ENCODE measurements around the gene HHIPL2. TPM values are rescaled to one million over a fixed set of nuclear protein-coding genes. Genes with fewer than 3 reads are reported as not detected.

HHIPL2 gene
- total RNA-seq, 2 experiments from 2014 or later = 0.18 to 0.50 TPM

- CTCF ChIA-PET = interaction anchor here (0.8 to 1.6 kb wide), 2 partner anchors 9 to 73 kb away, joined by 3 to 5 read pairs; no protein-coding TSS in a partner anchor
- POLR2A ChIA-PET = no interaction called here
- Mint-ChIP-seq H3K36me3 (ENCODE audit: low read depth) (peaks cover 20% of the 10 kb centered on the region), H3K9me3 (ENCODE audit: insufficient read depth) (no peaks in the 10 kb centered on the region), H3K27me3 (ENCODE audit: low read depth) (no peaks in the 10 kb centered on the region), H3K27ac (no peak overlapping the region), H3K4me1 (ENCODE audit: low read depth) (no peaks in the 10 kb centered on the region), H3K4me3 (no peak overlapping the region)
- DNase-seq (no peak), ATAC-seq (no peak)
Observed at GRCh38 chr1:222561656-222562055, 13.8 kb upstream of the HHIPL2 start.

GRCh38 chr1:222557574-222557973 is 9.7 kb upstream of the HHIPL2 start:
- no peak overlapping the region for H3K27ac Mint-ChIP-seq
- H3K9me3 Mint-ChIP-seq (ENCODE audit: insufficient read depth) = no peaks in the 10 kb centered on the region
- H3K27me3 Mint-ChIP-seq (ENCODE audit: low read depth) = no peaks in the 10 kb centered on the region
- DNase-seq (no peak), ATAC-seq (no peak)
- peaks cover 18% of the 10 kb centered on the region for H3K36me3 Mint-ChIP-seq (ENCODE audit: low read depth)
- POLR2A ChIA-PET = no interaction called here
- CTCF ChIA-PET = no interaction called here
- H3K4me1 Mint-ChIP-seq (ENCODE audit: low read depth) = no peaks in the 10 kb centered on the region
- H3K4me3 Mint-ChIP-seq = no peak overlapping the region

GRCh38 chr1:222557148-222557547 is 9.2 kb upstream of the HHIPL2 start:
- CTCF ChIA-PET = no interaction called here
- POLR2A ChIA-PET = no interaction called here
- no peak for DNase-seq
- H3K9me3 Mint-ChIP-seq (ENCODE audit: insufficient read depth) = no peaks in the 10 kb centered on the region
- peaks cover 18% of the 10 kb centered on the region for H3K36me3 Mint-ChIP-seq (ENCODE audit: low read depth)
- H3K27me3 Mint-ChIP-seq (ENCODE audit: low read depth) = no peaks in the 10 kb centered on the region
- no peak overlapping the region for H3K27ac Mint-ChIP-seq
- H3K4me1 Mint-ChIP-seq (ENCODE audit: low read depth) = no peaks in the 10 kb centered on the region
- ATAC-seq = no peak
- H3K4me3 Mint-ChIP-seq = no peak overlapping the region

- Mint-ChIP-seq H3K9me3 (ENCODE audit: insufficient read depth) (no peaks in the 10 kb centered on the region), H3K36me3 (ENCODE audit: low read depth) (peaks cover 14% of the 10 kb centered on the region), H3K27ac (no peak overlapping the region), H3K4me1 (ENCODE audit: low read depth) (no peaks in the 10 kb centered on the region), H3K4me3 (no peak overlapping the region), H3K27me3 (ENCODE audit: low read depth) (no peaks in the 10 kb centered on the region)
- POLR2A ChIA-PET = no interaction called here
- CTCF ChIA-PET = no interaction called here
- DNase-seq = no peak
- no peak for ATAC-seq
Observed at GRCh38 chr1:222555992-222556615, 8.2 kb upstream of the HHIPL2 start.

- Mint-ChIP-seq H3K4me1 (ENCODE audit: low read depth) (no peaks in the 10 kb centered on the region), H3K4me3 (no peak overlapping the region), H3K27ac (no peak overlapping the region), H3K36me3 (ENCODE audit: low read depth) (peaks cover 9% of the 10 kb centered on the region), H3K9me3 (ENCODE audit: insufficient read depth) (no peaks in the 10 kb centered on the region), H3K27me3 (ENCODE audit: low read depth) (no peaks in the 10 kb centered on the region)
- ChIA-PET POLR2A (no interaction called here), CTCF (no interaction called here)
- DNase-seq = no peak
- ATAC-seq = no peak
Observed at GRCh38 chr1:222554177-222554576, 6.3 kb upstream of the HHIPL2 start.

DNA sequence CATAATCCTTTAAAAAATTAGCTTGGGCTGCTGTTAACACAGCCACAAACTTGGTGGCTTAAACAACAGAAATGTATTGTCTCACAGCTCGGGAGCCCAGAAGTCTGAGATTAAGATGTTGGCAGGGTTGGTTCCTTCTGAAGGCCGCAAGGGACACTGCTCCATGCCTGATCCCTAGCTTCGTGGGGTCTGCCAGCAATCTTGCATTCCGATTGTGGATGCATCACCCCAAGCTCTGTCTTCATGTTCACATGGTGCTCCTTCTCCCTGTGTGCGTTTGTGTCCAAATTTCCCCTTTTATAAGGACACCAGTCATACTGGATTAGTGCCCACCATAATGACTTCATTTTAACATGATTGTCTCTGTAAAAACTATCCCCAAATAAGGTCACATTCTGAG is 5.0 kb upstream of the HHIPL2 start:
- no peak overlapping the region for H3K4me3 Mint-ChIP-seq
- no peaks in the 10 kb centered on the region for H3K4me1 Mint-ChIP-seq (ENCODE audit: low read depth)
- ChIA-PET CTCF (interaction anchor here (1.3 kb wide), 1 partner anchor 9 kb away, joined by 3 read pairs; no protein-coding TSS in a partner anchor), POLR2A (no interaction called here)
- H3K27me3 Mint-ChIP-seq (ENCODE audit: low read depth) = no peaks in the 10 kb centered on the region
- H3K36me3 Mint-ChIP-seq (ENCODE audit: low read depth) = peaks cover 9% of the 10 kb centered on the region
- no peak for ATAC-seq
- no peaks in the 10 kb centered on the region for H3K9me3 Mint-ChIP-seq (ENCODE audit: insufficient read depth)
- no peak overlapping the region for H3K27ac Mint-ChIP-seq
- no peak for DNase-seq

DNA sequence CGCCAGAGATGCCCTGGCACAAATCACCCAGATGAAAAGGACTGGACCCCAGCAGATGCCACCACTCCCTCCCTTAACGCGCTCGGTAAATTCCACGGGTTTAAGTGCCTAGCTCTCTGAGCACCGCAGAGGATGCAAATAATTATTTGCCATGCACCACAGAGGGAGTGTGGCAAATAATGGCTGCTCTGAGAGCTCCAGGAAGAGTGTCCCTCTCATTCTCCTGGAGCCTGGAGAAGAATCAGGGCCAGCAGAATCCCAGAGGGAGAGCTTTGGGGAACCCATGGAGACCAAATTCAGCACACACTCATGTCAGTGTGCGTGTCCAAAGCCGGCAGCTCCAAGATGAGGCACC is 667 bp downstream of the HHIPL2 start:
- no peak for DNase-seq
- H3K4me1 Mint-ChIP-seq (ENCODE audit: low read depth) = no peaks in the 10 kb centered on the region
- ChIA-PET CTCF (no interaction called here), POLR2A (no interaction called here)
- no peaks in the 10 kb centered on the region for H3K9me3 Mint-ChIP-seq (ENCODE audit: insufficient read depth)
- H3K27me3 Mint-ChIP-seq (ENCODE audit: low read depth) = peaks cover 11% of the 10 kb centered on the region
- no peak overlapping the region for H3K4me3 Mint-ChIP-seq
- ATAC-seq = no peak
- H3K36me3 Mint-ChIP-seq (ENCODE audit: low read depth) = no peaks in the 10 kb centered on the region
- H3K27ac Mint-ChIP-seq = no peak overlapping the region

GRCh38 chr1:222546548-222547259 is 1.2 kb downstream of the HHIPL2 start:
- Mint-ChIP-seq H3K27me3 (ENCODE audit: low read depth) (peaks cover 11% of the 10 kb centered on the region), H3K9me3 (ENCODE audit: insufficient read depth) (no peaks in the 10 kb centered on the region), H3K36me3 (ENCODE audit: low read depth) (no peaks in the 10 kb centered on the region), H3K27ac (no peak overlapping the region), H3K4me1 (ENCODE audit: low read depth) (no peaks in the 10 kb centered on the region), H3K4me3 (no peak overlapping the region)
- ChIA-PET POLR2A (no interaction called here), CTCF (no interaction called here)
- no peak for DNase-seq
- ATAC-seq = no peak

GRCh38 chr1:222546091-222546490 is 1.8 kb downstream of the HHIPL2 start:
- CTCF ChIA-PET = no interaction called here
- Mint-ChIP-seq H3K4me3 (no peak overlapping the region), H3K36me3 (ENCODE audit: low read depth) (no peaks in the 10 kb centered on the region), H3K9me3 (ENCODE audit: insufficient read depth) (no peaks in the 10 kb centered on the region), H3K27me3 (ENCODE audit: low read depth) (peaks cover 11% of the 10 kb centered on the region), H3K4me1 (ENCODE audit: low read depth) (no peaks in the 10 kb centered on the region), H3K27ac (no peak overlapping the region)
- ATAC-seq (no peak), DNase-seq (no peak)
- POLR2A ChIA-PET = no interaction called here

DNA sequence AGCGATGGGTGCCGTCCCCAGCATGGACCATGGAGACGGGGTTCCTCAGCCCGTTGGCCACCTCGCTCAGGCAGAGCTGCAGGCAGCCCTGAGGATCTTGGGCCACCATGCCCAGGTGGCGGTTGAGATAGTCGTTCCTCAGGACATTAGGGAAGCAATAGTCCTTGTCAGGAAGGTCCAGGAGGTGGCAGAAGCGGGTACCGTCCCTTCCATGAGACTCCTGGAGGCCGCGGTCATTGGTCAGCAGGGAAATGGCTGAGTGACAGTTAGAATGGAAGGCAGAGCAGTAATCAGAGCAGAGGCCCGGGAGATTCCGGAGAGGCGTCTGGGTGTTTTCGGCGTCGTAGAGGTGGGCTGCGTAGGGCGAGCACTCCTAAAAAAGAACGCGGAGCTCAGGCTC is 4.1 kb downstream of the HHIPL2 start:
- no peak overlapping the region for H3K27ac Mint-ChIP-seq
- ChIA-PET POLR2A (no interaction called here), CTCF (no interaction called here)

GRCh38 chr1:222540598-222540995 is 7.3 kb downstream of the HHIPL2 start:
- no peak for DNase-seq
- ChIA-PET POLR2A (no interaction called here), CTCF (no interaction called here)
- Mint-ChIP-seq H3K36me3 (ENCODE audit: low read depth) (no peaks in the 10 kb centered on the region), H3K4me1 (ENCODE audit: low read depth) (no peaks in the 10 kb centered on the region), H3K27ac (no peak overlapping the region), H3K9me3 (ENCODE audit: insufficient read depth) (no peaks in the 10 kb centered on the region), H3K4me3 (no peak overlapping the region), H3K27me3 (ENCODE audit: low read depth) (peaks cover 9% of the 10 kb centered on the region)
- ATAC-seq = no peak

More for the DNA sequence above, 4.1 kb downstream of the HHIPL2 start:
- ATAC-seq (no peak), DNase-seq (no peak)
- H3K27me3 Mint-ChIP-seq (ENCODE audit: low read depth) = peaks cover 11% of the 10 kb centered on the region
- no peaks in the 10 kb centered on the region for H3K4me1 Mint-ChIP-seq (ENCODE audit: low read depth)
- no peaks in the 10 kb centered on the region for H3K9me3 Mint-ChIP-seq (ENCODE audit: insufficient read depth)
- no peaks in the 10 kb centered on the region for H3K36me3 Mint-ChIP-seq (ENCODE audit: low read depth)
- H3K4me3 Mint-ChIP-seq = no peak overlapping the region

DNA sequence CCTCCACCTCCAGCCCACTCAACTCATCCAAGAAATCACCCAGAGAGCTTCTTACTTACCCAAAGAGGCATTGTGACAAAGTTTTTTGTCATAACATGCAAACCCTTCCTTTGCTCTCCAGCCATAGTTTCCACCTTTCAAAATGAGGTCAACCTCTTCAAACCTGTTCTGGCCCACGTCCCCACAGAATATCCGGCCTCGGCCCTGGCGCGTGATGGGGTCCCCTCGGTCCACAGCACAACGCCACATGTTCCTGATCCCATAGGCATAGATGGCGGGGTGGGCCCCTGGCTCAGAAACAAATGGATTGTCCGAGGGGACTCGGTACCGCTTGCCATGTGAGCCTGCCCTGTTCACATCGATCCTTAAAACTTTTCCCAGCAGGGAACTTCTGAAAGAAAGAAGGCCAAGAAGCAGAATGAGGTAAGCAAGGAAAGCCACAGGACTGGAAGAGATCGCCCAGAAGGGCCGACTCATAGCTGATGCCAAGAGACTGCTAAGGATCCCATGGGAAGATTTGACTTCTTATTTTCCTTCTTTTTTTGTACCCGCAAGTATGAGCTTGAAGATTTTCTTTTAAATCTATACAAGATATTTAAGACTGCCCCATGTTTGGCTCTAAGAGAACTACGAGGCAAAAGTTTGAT is 7.8 kb downstream of the HHIPL2 start:
- Mint-ChIP-seq H3K4me3 (no peak overlapping the region), H3K36me3 (ENCODE audit: low read depth) (no peaks in the 10 kb centered on the region), H3K4me1 (ENCODE audit: low read depth) (no peaks in the 10 kb centered on the region), H3K27me3 (ENCODE audit: low read depth) (peaks cover 6% of the 10 kb centered on the region), H3K9me3 (ENCODE audit: insufficient read depth) (no peaks in the 10 kb centered on the region), H3K27ac (no peak overlapping the region)
- POLR2A ChIA-PET = no interaction called here
- CTCF ChIA-PET = no interaction called here
- ATAC-seq (no peak), DNase-seq (no peak)
